NCI-H1930 (cell line): ENCODE data around the gene PTHLH.
A peak's percentile ranks its signal among the peaks of the same experiment; 100 is the strongest.

Source experiments
- DNase-seq, 2 experiments: peaks; one replicate each; lab custom pipeline; 2025; lab: John Stamatoyannopoulos, UW

The PTHLH gene

DNA sequence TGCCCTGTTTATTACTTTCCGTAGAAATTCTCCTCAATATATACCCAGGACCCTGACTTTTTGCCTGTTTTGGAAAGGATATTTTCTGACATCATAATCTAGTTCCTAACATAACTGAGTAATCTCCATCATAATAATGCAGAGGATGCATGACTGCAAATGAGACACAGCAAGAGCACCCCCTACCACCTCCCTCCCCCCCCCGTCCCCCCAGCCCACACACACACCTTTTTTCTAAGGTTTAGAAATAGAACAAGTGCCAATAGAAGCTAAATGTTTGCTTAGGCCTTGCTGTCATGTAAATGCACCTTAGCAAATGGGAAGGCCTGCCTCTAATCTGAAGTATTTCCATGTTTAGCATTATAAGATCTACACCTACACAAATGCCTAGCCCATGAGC is at the start of gene PTHLH:
Gene PTHLH (minus strand): TSS at position 13 of the 400 bp plus-strand sequence. CDS start 3,239 bp downstream, outside the sequence.
- no peak for DNase-seq

DNA sequence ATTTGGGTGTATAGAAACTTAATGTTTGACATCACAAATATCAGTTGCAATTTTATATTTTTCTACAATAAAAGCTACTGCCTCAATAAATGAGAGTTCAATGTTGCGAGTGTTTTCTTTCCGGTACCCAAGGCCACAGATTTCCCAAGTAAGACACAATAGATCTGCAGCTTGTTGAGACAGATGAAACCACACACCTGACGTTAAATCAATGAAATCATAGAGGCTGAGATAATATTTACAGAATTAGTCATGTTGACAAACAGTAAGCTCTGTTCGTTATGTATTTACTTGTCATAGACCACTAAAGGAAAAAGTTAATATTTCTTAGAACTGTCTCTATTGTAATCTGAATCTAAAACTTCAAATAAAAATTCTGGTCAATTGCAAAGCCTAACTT is 49.2 kb upstream of the PTHLH start:
- DNase-seq: peak; percentile 15 to 81

GRCh38 chr12:28017873-28018255 is 45.3 kb upstream of the PTHLH start:
- DNase-seq: no peak

- DNase-seq: no peak
These were observed 44.8 kb upstream of the PTHLH start for GRCh38 chr12:28017126-28017872.

GRCh38 chr12:28015165-28015564 is 42.6 kb upstream of the PTHLH start:
- no peak for DNase-seq

DNA sequence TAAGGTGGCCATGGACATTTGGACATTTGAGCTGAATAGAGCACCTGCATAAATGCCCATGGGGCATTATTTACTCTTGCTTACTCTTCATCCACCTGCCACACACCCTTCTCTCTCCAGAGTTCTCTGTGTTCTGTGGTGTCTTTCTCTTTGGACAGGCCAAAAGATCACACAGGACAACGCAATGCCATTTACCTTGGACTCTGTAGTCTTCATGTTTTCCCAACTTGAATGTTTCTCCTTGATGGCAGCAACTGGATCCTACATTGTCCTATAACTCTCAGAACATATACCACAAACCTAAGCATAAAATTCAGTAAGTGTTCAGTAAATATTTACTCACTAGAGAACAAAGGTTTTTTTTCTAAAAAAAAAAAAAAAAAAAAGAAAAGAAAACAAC is 41.7 kb upstream of the PTHLH start:
- DNase-seq: no peak

DNA sequence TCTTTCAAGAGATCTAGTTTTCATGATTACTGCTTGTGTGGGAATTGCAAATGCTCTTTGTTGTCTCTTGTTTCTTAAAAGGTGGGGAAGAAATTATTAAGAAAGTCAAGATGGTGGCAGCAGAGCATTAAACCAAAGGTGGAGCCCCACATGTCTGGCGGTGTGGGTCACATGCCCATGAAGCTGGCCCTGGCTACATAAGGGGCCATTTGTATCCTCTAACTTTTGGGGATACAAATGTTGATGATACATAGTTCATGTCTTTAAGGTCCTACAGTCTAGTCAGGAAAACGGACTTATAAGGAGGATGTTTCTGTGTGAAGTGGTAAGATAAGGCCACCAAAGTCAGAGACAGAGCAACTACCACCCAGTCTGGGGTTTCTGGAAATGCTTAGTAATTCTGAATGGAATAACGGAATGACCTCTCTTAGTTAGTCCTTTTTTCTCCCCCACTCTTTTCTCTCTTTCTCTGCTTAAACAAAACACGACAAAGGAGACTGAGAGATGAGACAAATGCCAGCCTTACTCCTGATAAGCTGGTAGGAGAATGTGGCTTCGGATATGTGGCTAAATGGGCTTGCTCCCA is 39.9 kb upstream of the PTHLH start:
- no peak for DNase-seq

GRCh38 chr12:28010036-28010435 is 37.5 kb upstream of the PTHLH start:
- no peak for DNase-seq

GRCh38 chr12:27999970-28000369 is 27.4 kb upstream of the PTHLH start:
- no peak for DNase-seq

GRCh38 chr12:27999521-27999920 is 27.0 kb upstream of the PTHLH start:
- DNase-seq: no peak

DNA sequence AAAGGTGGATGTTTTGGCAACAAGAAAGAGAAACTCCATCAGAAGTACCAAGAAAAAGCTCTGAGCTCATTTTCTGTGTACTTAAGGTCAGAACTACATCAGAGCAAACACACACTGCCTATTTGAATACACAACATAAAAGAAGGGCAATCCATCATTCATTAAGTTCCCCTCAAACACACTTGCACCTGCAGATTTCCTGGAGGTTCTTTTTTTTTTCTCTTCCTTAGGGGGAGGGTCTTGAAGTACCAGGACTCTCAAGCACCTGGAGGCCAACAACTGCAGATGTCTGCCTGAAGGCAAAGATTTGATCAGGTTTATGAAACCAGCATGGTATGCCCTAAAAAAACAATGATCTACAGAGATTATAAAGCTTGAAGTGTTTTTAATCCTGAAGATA is 26.1 kb upstream of the PTHLH start:
- no peak for DNase-seq

- no peak for DNase-seq
These were observed 25.6 kb upstream of the PTHLH start for GRCh38 chr12:27998170-27998569.

DNA sequence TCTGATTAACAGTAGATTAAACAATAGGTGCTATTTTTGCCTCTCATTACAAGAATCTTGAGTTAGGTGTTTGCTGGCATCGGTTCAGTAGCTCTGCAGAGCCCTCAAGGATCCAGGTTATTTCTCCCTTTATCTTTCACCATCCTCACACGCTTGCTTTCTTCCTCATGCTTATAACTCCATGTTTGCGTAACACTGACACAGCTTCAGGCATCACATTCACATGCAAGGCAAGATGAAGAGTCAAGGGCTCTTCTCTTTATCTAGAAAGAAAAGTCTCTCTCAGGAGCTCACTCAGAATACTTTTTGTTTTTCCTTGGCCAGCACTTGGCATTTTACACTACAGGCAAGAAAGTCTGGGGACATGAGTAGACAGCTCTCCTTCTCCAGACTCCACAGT is 24.2 kb upstream of the PTHLH start:
- no peak for DNase-seq

- DNase-seq: no peak
These were observed 22.9 kb upstream of the PTHLH start for GRCh38 chr12:27995406-27995805.

- DNase-seq: no peak
These were observed 16.2 kb upstream of the PTHLH start for GRCh38 chr12:27988594-27989233.

DNA sequence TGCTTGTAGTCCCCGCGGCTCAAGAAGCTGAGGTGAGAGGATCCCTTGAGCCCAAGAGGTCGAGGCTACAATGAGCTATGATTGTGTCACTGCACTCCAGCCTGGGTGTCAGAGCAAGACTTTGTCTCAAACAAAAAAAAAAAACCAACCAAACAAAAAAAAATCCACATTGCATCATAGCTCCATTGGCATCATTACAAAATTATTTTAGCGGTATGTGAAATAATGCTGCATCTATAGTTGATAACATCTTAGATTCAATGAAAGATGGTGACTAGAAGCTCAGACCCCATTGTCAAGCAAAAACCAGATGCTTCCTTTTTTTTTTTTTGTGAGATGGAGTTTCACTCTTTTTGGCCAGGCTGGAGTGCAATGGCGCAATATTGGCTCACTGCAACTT is 14.8 kb upstream of the PTHLH start:
- no peak for DNase-seq

DNA sequence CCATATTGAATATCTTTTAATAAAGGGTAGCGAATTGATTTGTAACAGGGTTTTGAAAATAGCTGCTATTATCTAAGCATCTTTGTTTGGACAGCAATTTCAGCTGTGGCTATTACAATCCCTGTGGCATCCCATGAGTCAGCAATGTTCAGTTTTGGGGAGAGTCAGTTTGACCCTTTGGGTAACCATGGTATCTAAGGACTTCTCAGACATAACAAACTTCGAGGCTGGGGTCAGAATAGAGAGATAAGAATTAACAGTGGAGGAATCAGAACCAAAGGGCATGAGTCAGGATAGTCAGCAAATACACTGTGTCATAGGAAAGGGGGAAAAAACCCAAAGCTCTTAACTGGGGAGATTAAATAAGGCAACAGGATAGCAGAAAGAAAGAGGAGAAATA is 11.7 kb upstream of the PTHLH start:
- DNase-seq: no peak

DNA sequence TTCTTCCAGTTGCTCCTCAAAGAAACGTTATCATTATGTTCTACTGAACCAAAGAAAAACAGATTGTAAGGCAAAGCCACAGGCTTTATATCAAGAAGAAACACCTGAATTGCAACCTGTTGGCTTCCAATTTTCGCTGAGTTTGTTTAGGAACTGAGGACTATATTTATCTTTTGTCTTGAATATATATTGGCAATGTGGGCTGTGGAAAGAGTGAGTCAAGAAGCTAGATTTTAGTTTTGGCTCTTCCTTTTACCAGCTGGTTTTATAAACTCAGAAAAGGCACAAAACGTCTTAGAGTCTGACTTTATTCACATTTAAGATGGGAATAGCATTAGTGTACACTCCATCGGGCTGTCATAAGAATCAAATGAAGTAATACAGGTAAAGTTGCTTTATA is 10.4 kb upstream of the PTHLH start:
- no peak for DNase-seq

DNA sequence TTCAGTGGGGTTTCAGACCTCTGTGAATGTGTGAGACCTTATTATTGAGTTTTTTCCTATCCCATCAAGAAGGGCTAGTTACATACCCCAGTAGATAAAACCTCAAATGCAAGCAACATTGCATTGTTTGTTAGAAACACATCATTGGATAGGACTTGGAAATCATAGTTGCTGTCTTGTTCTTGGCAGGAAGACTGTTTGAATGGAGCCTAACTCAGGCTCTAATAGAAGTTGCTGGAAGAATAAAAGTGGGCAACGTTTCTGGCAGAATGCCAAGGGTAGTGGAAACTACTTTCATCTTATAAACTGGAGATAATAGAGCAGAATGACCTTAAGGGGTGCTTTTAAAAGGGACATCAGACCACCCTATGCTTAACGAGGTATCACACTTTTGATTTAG is 9.9 kb upstream of the PTHLH start:
- no peak for DNase-seq

DNA sequence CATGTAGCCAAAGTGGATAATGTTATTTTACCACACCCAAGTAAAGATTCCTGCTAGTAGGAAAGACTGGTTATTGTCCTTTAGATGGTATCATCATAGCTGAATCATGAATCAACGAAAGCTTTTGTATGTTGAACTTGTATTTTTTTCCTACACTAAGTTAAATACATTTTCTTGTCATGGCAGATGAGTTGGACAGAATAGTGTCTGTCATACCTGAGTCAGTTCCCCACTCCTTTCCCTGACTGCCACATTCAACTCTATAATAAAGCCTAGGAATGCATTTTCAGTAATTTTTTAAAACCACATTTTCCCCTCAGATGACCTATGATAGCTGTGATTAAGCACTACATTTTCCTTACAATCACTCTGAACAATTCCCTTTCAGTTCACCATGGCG is 9.3 kb upstream of the PTHLH start:
- DNase-seq: no peak

DNA sequence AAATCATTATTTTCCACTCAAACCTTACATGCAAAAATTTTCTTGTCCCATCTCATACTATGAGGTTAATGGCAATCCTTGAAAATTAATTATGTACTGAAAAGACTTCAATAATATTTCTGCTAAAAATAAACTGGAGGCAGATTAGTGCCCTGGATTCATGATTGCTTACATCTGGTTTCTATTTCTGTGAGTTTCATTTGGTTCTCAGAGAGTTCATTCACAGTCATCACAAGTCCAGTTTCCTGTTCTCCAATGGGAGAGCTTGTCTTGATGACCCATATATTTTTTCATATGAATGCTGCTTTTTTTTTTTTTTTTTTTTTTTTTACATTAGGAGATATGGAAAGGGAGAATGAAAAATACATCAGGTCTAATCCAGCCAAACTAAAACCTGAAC is 6.6 kb upstream of the PTHLH start:
- DNase-seq: no peak

GRCh38 chr12:27975222-27976136 is 2.9 kb upstream of the PTHLH start:
- no peak for DNase-seq
